ENCODE measurements around the gene SCRT2. TPM values are rescaled to one million over a fixed set of nuclear protein-coding genes. Genes with fewer than 3 reads are reported as not detected.

Gene SCRT2
- total RNA-seq, 1 experiment from 2014 or later = not detected

DNA sequence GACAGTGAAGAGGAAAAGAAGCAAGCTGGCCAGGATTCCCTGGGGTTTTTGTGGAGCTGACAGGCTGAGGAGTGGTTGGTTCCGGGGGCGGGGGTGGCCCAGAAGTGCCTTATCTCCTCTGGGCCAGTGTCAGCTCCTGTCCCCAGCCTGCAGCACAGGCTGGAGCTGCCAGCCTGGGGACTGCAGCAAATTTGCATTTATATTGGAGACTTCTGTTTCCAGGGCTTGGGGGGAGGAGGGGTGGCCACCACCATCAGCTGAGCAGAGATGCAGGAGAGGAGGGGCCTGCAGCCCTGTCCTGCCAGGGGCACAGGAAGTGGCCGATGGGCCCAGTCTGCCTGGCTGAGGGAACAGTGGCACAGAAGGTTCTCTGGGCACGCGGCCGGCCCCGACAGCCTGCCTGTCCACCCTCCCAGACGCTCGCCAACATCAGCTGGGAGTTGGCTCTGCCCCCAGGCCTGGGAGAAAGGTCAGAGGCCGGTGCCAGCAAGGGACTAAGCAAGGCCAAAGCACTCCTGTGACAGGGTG lies 24.3 kb upstream of the SCRT2 start:
- Histone ChIP-seq H3K27ac (ENCODE audit: low read depth, low read length) (no peak overlapping the region), H3K79me2 (ENCODE audit: insufficient read depth, low read length) (no peaks in the 10 kb centered on the region), H4K20me1 (ENCODE audit: insufficient read depth) (no peaks in the 10 kb centered on the region), H3K27me3 (ENCODE audit: insufficient read depth, low read length) (no peaks in the 10 kb centered on the region), H2AFZ (ENCODE audit: low read depth, low read length, poor library complexity, severe bottlenecking) (no peak overlapping the region), H3K9me2 (ENCODE audit: insufficient read depth) (no peaks in the 10 kb centered on the region), H3K36me3 (ENCODE audit: control insufficient read depth in 1 of 2, insufficient read depth in 2 of 2, low read length in 2 of 2) (no peaks in the 10 kb centered on the region), H3K9me3 (ENCODE audit: control insufficient read depth in 1 of 2, insufficient read depth in 1 of 2, low read depth in 1 of 2, low read length in 2 of 2) (no peaks in the 10 kb centered on the region), H3K4me2 (ENCODE audit: low read length) (no peak overlapping the region), H3K4me3 (replicated peaks in 1 of 2; ENCODE audit: low read depth in 1 of 2, low read length in 2 of 2) (no peak overlapping the region), H3K9ac (ENCODE audit: low read length) (no peak overlapping the region), H3K4me1 (ENCODE audit: control insufficient read depth in 1 of 2, insufficient read depth in 2 of 2, low read length in 2 of 2) (no peaks in the 10 kb centered on the region)
- DNase-seq (ENCODE audit: low read depth, low spot score) (no peak), ATAC-seq (no peak)
- BruUV-seq (replicated peaks) = no TSS peak
- intact Hi-C loops (cut with micrococcal nuclease) = no loop called here
- POLR2A ChIA-PET = no interaction called here
- CTCF ChIA-PET = no interaction called here
- RAD21 ChIA-PET (ENCODE audit: low non-redundant PET in 1 of 2, low total read pairs in 2 of 2, uncharacterized antibody in 2 of 2, unreplicated experiment in 2 of 2) = no interaction called here
- TF ChIP-seq YY1 (IDR thresholded peaks at IDR 0.05; ENCODE audit: extremely low read depth, insufficient replicate concordance, low read depth, low read length) (no peak), ZFX (IDR thresholded peaks at IDR 0.05) (no peak), EZH2 (IDR thresholded peaks at IDR 0.05) (no peak), ZNF274 (IDR thresholded peaks at IDR 0.05; ENCODE audit: low read depth, low read length) (no peak), SIN3A (IDR thresholded peaks at IDR 0.05; ENCODE audit: low read depth) (no peak), ELF1 (IDR thresholded peaks at IDR 0.05; ENCODE audit: borderline replicate concordance, low read depth) (no peak), EZH2phosphoT487 (IDR thresholded peaks at IDR 0.05; ENCODE audit: borderline replicate concordance) (no peak), TCF7L2 (IDR thresholded peaks at IDR 0.05; ENCODE audit: borderline replicate concordance, extremely low read depth, insufficient read depth, insufficient read length) (no peak), JUND (IDR thresholded peaks at IDR 0.05) (no peak), POLR2AphosphoS5 (IDR thresholded peaks at IDR 0.05; ENCODE audit: low read depth, low read length) (no peak), FOSL1 (IDR thresholded peaks at IDR 0.05; ENCODE audit: low read depth) (no peak), EGR1 (IDR thresholded peaks at IDR 0.05; ENCODE audit: low read depth) (no peak), CBX3 (IDR thresholded peaks at IDR 0.05; ENCODE audit: low read depth) (no peak), SP1 (IDR thresholded peaks at IDR 0.05; ENCODE audit: low read depth) (no peak)
- TF ChIP-seq, protein P1, sequence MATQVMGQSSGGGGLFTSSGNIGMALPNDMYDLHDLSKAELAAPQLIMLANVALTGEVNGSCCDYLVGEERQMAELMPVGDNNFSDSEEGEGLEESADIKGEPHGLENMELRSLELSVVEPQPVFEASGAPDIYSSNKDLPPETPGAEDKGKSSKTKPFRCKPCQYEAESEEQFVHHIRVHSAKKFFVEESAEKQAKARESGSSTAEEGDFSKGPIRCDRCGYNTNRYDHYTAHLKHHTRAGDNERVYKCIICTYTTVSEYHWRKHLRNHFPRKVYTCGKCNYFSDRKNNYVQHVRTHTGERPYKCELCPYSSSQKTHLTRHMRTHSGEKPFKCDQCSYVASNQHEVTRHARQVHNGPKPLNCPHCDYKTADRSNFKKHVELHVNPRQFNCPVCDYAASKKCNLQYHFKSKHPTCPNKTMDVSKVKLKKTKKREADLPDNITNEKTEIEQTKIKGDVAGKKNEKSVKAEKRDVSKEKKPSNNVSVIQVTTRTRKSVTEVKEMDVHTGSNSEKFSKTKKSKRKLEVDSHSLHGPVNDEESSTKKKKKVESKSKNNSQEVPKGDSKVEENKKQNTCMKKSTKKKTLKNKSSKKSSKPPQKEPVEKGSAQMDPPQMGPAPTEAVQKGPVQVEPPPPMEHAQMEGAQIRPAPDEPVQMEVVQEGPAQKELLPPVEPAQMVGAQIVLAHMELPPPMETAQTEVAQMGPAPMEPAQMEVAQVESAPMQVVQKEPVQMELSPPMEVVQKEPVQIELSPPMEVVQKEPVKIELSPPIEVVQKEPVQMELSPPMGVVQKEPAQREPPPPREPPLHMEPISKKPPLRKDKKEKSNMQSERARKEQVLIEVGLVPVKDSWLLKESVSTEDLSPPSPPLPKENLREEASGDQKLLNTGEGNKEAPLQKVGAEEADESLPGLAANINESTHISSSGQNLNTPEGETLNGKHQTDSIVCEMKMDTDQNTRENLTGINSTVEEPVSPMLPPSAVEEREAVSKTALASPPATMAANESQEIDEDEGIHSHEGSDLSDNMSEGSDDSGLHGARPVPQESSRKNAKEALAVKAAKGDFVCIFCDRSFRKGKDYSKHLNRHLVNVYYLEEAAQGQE (IDR thresholded peaks at IDR 0.05; ENCODE audit: low read depth) = no peak
- TF ChIP-seq, protein P2, sequence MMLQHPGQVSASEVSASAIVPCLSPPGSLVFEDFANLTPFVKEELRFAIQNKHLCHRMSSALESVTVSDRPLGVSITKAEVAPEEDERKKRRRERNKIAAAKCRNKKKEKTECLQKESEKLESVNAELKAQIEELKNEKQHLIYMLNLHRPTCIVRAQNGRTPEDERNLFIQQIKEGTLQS (IDR thresholded peaks at IDR 0.05) = no peak

All from HCT116 (cell line).